ENCODE results near the gene SPAG17.

SPAG17 gene

GRCh38 chr1:118202076-118202608 lies 17.1 kb upstream of the SPAG17 start:
- no peak overlapping the region for H2AK5ac ChIP-seq (ENCODE audit: low read depth, low read length)
- WGBS, 2 donors (ENCODE audit: extremely low coverage in 2 of 2, insufficient read length in 2 of 2, insufficient replicate concordance in 1 of 2), result no CpG with 5 or more reads among the region's 2 CpGs
- no peak overlapping the region for H4K91ac ChIP-seq (ENCODE audit: low read depth, low read length, poor library complexity)
- no peaks in the 10 kb centered on the region for H3K9me3 ChIP-seq (replicated peaks in 1 of 2; ENCODE audit: control insufficient read depth in 2 of 2, insufficient read depth in 1 of 2, low read depth in 1 of 2, low read length in 2 of 2)
- no peak for DNase-seq (ENCODE audit: low spot score)
- no peak overlapping the region for H2BK15ac ChIP-seq (ENCODE audit: low read length)
- H2BK120ac ChIP-seq (ENCODE audit: low read depth, low read length), result no peak overlapping the region
- no peak overlapping the region for H3K14ac ChIP-seq (ENCODE audit: low read length)
- H2BK5ac ChIP-seq (ENCODE audit: low read length), result no peak overlapping the region
- H3K4me1 ChIP-seq (ENCODE audit: control insufficient read depth in 2 of 2, insufficient read depth in 1 of 2, low read depth in 1 of 2, low read length in 2 of 2), result peaks cover 0 to 2% of the 10 kb centered on the region in 2 donors
- no peak overlapping the region for H3K4ac ChIP-seq (ENCODE audit: low read length)
- H3K4me2 ChIP-seq (ENCODE audit: insufficient read depth, low read length, poor library complexity, severe bottlenecking), result no peak overlapping the region
- H2BK12ac ChIP-seq (ENCODE audit: low read length), result no peak overlapping the region
- H3K36me3 ChIP-seq (replicated peaks in 1 of 2; ENCODE audit: control insufficient read depth in 2 of 2, insufficient read depth in 2 of 2, low read length in 2 of 2), result no peaks in the 10 kb centered on the region
- no peak overlapping the region for H3K18ac ChIP-seq (ENCODE audit: low read length)
- H3K9ac ChIP-seq (ENCODE audit: low read depth, low read length, poor library complexity), result no peak overlapping the region
- H4K8ac ChIP-seq (ENCODE audit: low read depth, low read length), result no peak overlapping the region
- no peaks in the 10 kb centered on the region for H3K27me3 ChIP-seq (ENCODE audit: control insufficient read depth in 3 of 3, insufficient read depth in 3 of 3, low read depth in 1 of 3, low read length in 3 of 3)
- no peak overlapping the region for H3K27ac ChIP-seq (replicated peaks; ENCODE audit: low read length)
- H2AFZ ChIP-seq (ENCODE audit: low read length), result no peak overlapping the region
- H3K79me1 ChIP-seq (ENCODE audit: low read depth, low read length), result no peaks in the 10 kb centered on the region
- no peak overlapping the region for H3K4me3 ChIP-seq (ENCODE audit: low read length in 2 of 2)
- H3K23ac ChIP-seq (ENCODE audit: low read depth, low read length, poor library complexity), result no peak overlapping the region

- H4K8ac ChIP-seq (ENCODE audit: low read depth, low read length), result no peak overlapping the region
- no peaks in the 10 kb centered on the region for H3K9me3 ChIP-seq (replicated peaks in 1 of 2; ENCODE audit: control insufficient read depth in 2 of 2, insufficient read depth in 1 of 2, low read depth in 1 of 2, low read length in 2 of 2)
- H3K79me1 ChIP-seq (ENCODE audit: low read depth, low read length), result no peaks in the 10 kb centered on the region
- H3K23ac ChIP-seq (ENCODE audit: low read depth, low read length, poor library complexity), result no peak overlapping the region
- no peaks in the 10 kb centered on the region for H3K36me3 ChIP-seq (replicated peaks in 1 of 2; ENCODE audit: control insufficient read depth in 2 of 2, insufficient read depth in 2 of 2, low read length in 2 of 2)
- H4K91ac ChIP-seq (ENCODE audit: low read depth, low read length, poor library complexity), result no peak overlapping the region
- H3K18ac ChIP-seq (ENCODE audit: low read length), result no peak overlapping the region
- no peak overlapping the region for H2BK12ac ChIP-seq (ENCODE audit: low read length)
- no peaks in the 10 kb centered on the region for H3K4me1 ChIP-seq (ENCODE audit: control insufficient read depth in 2 of 2, insufficient read depth in 1 of 2, low read depth in 1 of 2, low read length in 2 of 2)
- no peak overlapping the region for H3K27ac ChIP-seq (replicated peaks; ENCODE audit: low read length)
- no peaks in the 10 kb centered on the region for H3K27me3 ChIP-seq (ENCODE audit: control insufficient read depth in 3 of 3, insufficient read depth in 3 of 3, low read depth in 1 of 3, low read length in 3 of 3)
- H3K4ac ChIP-seq (ENCODE audit: low read length), result no peak overlapping the region
- H2BK120ac ChIP-seq (ENCODE audit: low read depth, low read length), result no peak overlapping the region
- H3K4me2 ChIP-seq (ENCODE audit: insufficient read depth, low read length, poor library complexity, severe bottlenecking), result no peak overlapping the region
- H3K4me3 ChIP-seq (ENCODE audit: low read length in 2 of 2), result no peak overlapping the region
- no peak overlapping the region for H3K14ac ChIP-seq (ENCODE audit: low read length)
- no CpG with 5 or more reads among the region's 3 CpGs for WGBS, 2 donors (ENCODE audit: extremely low coverage in 2 of 2, insufficient read length in 2 of 2, insufficient replicate concordance in 1 of 2)
- H2BK15ac ChIP-seq (ENCODE audit: low read length), result no peak overlapping the region
- no peak overlapping the region for H3K9ac ChIP-seq (ENCODE audit: low read depth, low read length, poor library complexity)
- no peak for DNase-seq (ENCODE audit: low spot score)
- no peak overlapping the region for H2AFZ ChIP-seq (ENCODE audit: low read length)
- no peak overlapping the region for H2BK5ac ChIP-seq (ENCODE audit: low read length)
- no peak overlapping the region for H2AK5ac ChIP-seq (ENCODE audit: low read depth, low read length)
These were observed 16.5 kb upstream of the SPAG17 start for GRCh38 chr1:118201524-118201923.

DNA sequence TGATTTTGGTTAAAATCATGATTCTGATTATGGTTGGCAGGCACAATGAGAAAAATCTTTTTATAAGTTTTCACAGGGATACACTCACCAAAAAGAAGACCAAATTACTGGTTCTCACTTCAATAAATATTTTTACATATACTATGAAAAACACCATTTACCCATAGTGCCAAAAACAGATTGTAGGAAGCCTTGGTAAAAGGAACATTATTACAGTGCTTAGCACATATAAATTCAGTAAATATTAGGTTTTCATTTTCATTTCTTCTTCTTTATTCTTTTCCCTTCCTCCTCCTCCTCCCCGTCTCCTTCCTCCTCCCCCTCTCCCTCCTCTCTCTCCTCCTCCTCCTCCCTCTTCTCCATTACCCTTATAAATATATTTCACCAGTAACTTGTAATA lies 15.8 kb upstream of the SPAG17 start:
- no peak overlapping the region for H2BK120ac ChIP-seq (ENCODE audit: low read depth, low read length)
- no peak for DNase-seq (ENCODE audit: low spot score)
- H3K27me3 ChIP-seq (ENCODE audit: control insufficient read depth in 3 of 3, insufficient read depth in 3 of 3, low read depth in 1 of 3, low read length in 3 of 3), result no peaks in the 10 kb centered on the region
- no peak overlapping the region for H3K4ac ChIP-seq (ENCODE audit: low read length)
- no peak overlapping the region for H3K18ac ChIP-seq (ENCODE audit: low read length)
- no peaks in the 10 kb centered on the region for H3K9me3 ChIP-seq (replicated peaks in 1 of 2; ENCODE audit: control insufficient read depth in 2 of 2, insufficient read depth in 1 of 2, low read depth in 1 of 2, low read length in 2 of 2)
- H2AK5ac ChIP-seq (ENCODE audit: low read depth, low read length), result no peak overlapping the region
- H3K36me3 ChIP-seq (replicated peaks in 1 of 2; ENCODE audit: control insufficient read depth in 2 of 2, insufficient read depth in 2 of 2, low read length in 2 of 2), result no peaks in the 10 kb centered on the region
- H3K14ac ChIP-seq (ENCODE audit: low read length), result no peak overlapping the region
- H2BK5ac ChIP-seq (ENCODE audit: low read length), result no peak overlapping the region
- no peak overlapping the region for H3K4me3 ChIP-seq (ENCODE audit: low read length in 2 of 2)
- H2BK12ac ChIP-seq (ENCODE audit: low read length), result no peak overlapping the region
- no peak overlapping the region for H4K8ac ChIP-seq (ENCODE audit: low read depth, low read length)
- H4K91ac ChIP-seq (ENCODE audit: low read depth, low read length, poor library complexity), result no peak overlapping the region
- no peak overlapping the region for H3K23ac ChIP-seq (ENCODE audit: low read depth, low read length, poor library complexity)
- H3K4me2 ChIP-seq (ENCODE audit: insufficient read depth, low read length, poor library complexity, severe bottlenecking), result no peak overlapping the region
- H2AFZ ChIP-seq (ENCODE audit: low read length), result no peak overlapping the region
- no peaks in the 10 kb centered on the region for H3K79me1 ChIP-seq (ENCODE audit: low read depth, low read length)
- H3K9ac ChIP-seq (ENCODE audit: low read depth, low read length, poor library complexity), result no peak overlapping the region
- H3K4me1 ChIP-seq (ENCODE audit: control insufficient read depth in 2 of 2, insufficient read depth in 1 of 2, low read depth in 1 of 2, low read length in 2 of 2), result no peaks in the 10 kb centered on the region
- H2BK15ac ChIP-seq (ENCODE audit: low read length), result no peak overlapping the region
- no peak overlapping the region for H3K27ac ChIP-seq (replicated peaks; ENCODE audit: low read length)
- WGBS, 2 donors (ENCODE audit: extremely low coverage in 2 of 2, insufficient read length in 2 of 2, insufficient replicate concordance in 1 of 2), result no CpG with 5 or more reads among the region's 1 CpG

DNA sequence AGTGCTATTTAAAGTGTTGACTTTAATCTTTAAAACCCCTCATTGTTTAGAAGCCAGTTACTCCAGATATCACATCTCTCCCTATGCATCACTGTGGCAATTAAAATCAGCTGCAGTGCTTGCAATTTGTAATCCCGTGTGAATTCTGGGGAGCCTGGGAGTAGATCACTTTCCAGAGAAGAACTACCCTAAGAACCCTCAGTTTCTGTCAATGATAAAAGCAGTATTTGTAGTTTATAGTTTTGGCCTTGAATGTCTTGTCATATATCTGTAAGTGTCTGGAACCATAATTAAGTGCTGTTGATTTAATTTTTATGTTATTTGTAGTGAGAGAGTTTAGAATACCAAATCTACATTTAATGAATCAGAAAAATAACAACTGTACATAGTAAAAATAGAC lies 5.5 kb upstream of the SPAG17 start:
- Histone ChIP-seq H2BK120ac (ENCODE audit: low read depth, low read length) (no peak overlapping the region), H3K4me1 (ENCODE audit: control insufficient read depth in 2 of 2, insufficient read depth in 1 of 2, low read depth in 1 of 2, low read length in 2 of 2) (peaks cover under 1 to 1% of the 10 kb centered on the region in 2 donors), H2AK5ac (ENCODE audit: low read depth, low read length) (no peak overlapping the region), H3K9ac (ENCODE audit: low read depth, low read length, poor library complexity) (no peak overlapping the region), H2BK12ac (ENCODE audit: low read length) (no peak overlapping the region), H3K4me2 (ENCODE audit: insufficient read depth, low read length, poor library complexity, severe bottlenecking) (no peak overlapping the region), H3K4me3 (ENCODE audit: low read length in 2 of 2) (no peak overlapping the region), H3K36me3 (replicated peaks in 1 of 2; ENCODE audit: control insufficient read depth in 2 of 2, insufficient read depth in 2 of 2, low read length in 2 of 2) (no peaks in the 10 kb centered on the region), H3K18ac (ENCODE audit: low read length) (no peak overlapping the region), H2AFZ (ENCODE audit: low read length) (no peak overlapping the region), H3K23ac (ENCODE audit: low read depth, low read length, poor library complexity) (no peak overlapping the region), H3K9me3 (replicated peaks in 1 of 2; ENCODE audit: control insufficient read depth in 2 of 2, insufficient read depth in 1 of 2, low read depth in 1 of 2, low read length in 2 of 2) (peaks cover 0 to 3% of the 10 kb centered on the region in 2 donors), H4K8ac (ENCODE audit: low read depth, low read length) (no peak overlapping the region), H2BK15ac (ENCODE audit: low read length) (no peak overlapping the region), H4K91ac (ENCODE audit: low read depth, low read length, poor library complexity) (no peak overlapping the region), H2BK5ac (ENCODE audit: low read length) (no peak overlapping the region), H3K79me1 (ENCODE audit: low read depth, low read length) (no peaks in the 10 kb centered on the region), H3K14ac (ENCODE audit: low read length) (no peak overlapping the region), H3K27ac (replicated peaks; ENCODE audit: low read length) (no peak overlapping the region), H3K4ac (ENCODE audit: low read length) (no peak overlapping the region), H3K27me3 (ENCODE audit: control insufficient read depth in 3 of 3, insufficient read depth in 3 of 3, low read depth in 1 of 3, low read length in 3 of 3) (no peaks in the 10 kb centered on the region)
- no peak for DNase-seq (ENCODE audit: low spot score)
- no CpG with 5 or more reads among the region's 1 CpG for WGBS, 2 donors (ENCODE audit: extremely low coverage in 2 of 2, insufficient read length in 2 of 2, insufficient replicate concordance in 1 of 2)
